GM12878 (cell line): ENCODE data around the gene WIPF1. TPM values are rescaled to one million over a fixed set of nuclear protein-coding genes. Genes with fewer than 3 reads are reported as not detected.

Experiments used
- BCL3 ChIP-seq: IDR thresholded peaks from 2 replicates; pipeline ENCODE4 v1.6.1; 2011; ENCODE audit warnings: borderline replicate concordance, low read depth, mild to moderate bottlenecking, moderate library complexity, low read length; ENCODE audit not compliant: insufficient read depth, poor library complexity, severe bottlenecking
- BCLAF1 ChIP-seq: fragments of 450-650 bp; IDR thresholded peaks from 2 replicates; pipeline ENCODE4 v1.6.1; 2017; ENCODE audit warnings: antibody characterized with exemption, mild to moderate bottlenecking, moderate library complexity
- CHD2 ChIP-seq: IDR thresholded peaks from 2 replicates; pipeline ENCODE4 v1.6.1; 2011; ENCODE audit warnings: low read depth, low read length, improper control_type of control experiment, borderline replicate concordance
- CREM ChIP-seq: IDR thresholded peaks from 2 replicates; pipeline ENCODE4 v1.6.1; 2014; ENCODE audit warnings: antibody characterized with exemption, low read depth
- EP300 ChIP-seq, 2 experiments: fragments of 150-350 bp in 1 of 2; IDR thresholded peaks; 2 replicates each; pipeline ENCODE4 v1.6.1; 2011 to 2012; ENCODE audit warnings: low read depth in 2 of 2, low read length in 2 of 2, borderline replicate concordance in 1 of 2, improper control_type of control experiment in 1 of 2, inconsistent platforms in 1 of 2; ENCODE audit not compliant: control insufficient read depth in 1 of 2
- IKZF2 ChIP-seq, 2 experiments: fragments of 450-650 bp; IDR thresholded peaks; 2 replicates each; pipeline ENCODE4 v1.6.1; 2017; ENCODE audit warnings: mild to moderate bottlenecking in 2 of 2, moderate library complexity in 2 of 2
- IRF4 ChIP-seq: IDR thresholded peaks from 2 replicates; pipeline ENCODE4 v1.6.1; 2011; ENCODE audit warnings: low read depth, low read length
- KDM1A ChIP-seq: fragments of 200-600 bp; sonication (generic); IDR thresholded peaks from 2 replicates; pipeline ENCODE4 v1.6.1; 2016; ENCODE audit warnings: borderline replicate concordance
- LARP7 ChIP-seq: fragments of 450-650 bp; IDR thresholded peaks from 2 replicates; pipeline ENCODE4 v1.6.1; 2017; ENCODE audit warnings: mild to moderate bottlenecking
- NFIC ChIP-seq: IDR thresholded peaks from 2 replicates; pipeline ENCODE4 v1.6.1; 2012; ENCODE audit warnings: low read depth, mild to moderate bottlenecking, inconsistent platforms, low read length, moderate library complexity
- NKRF ChIP-seq: fragments of 450-650 bp; conservative IDR thresholded peaks from 2 replicates; pipeline ENCODE4 v1.6.1; 2017; ENCODE audit warnings: mild to moderate bottlenecking, moderate library complexity
- PBX3 ChIP-seq: IDR thresholded peaks from 2 replicates; pipeline ENCODE4 v1.6.1; 2011; ENCODE audit warnings: mild to moderate bottlenecking, low read depth, low read length, moderate library complexity; ENCODE audit not compliant: insufficient replicate concordance
- POLR2AphosphoS2 ChIP-seq: IDR thresholded peaks from 2 replicates; pipeline ENCODE4 v1.6.1; 2011; ENCODE audit warnings: low read depth, mild to moderate bottlenecking, low read length, improper control_type of control experiment, moderate library complexity
- POLR2AphosphoS5 ChIP-seq: IDR thresholded peaks from 2 replicates; pipeline ENCODE4 v1.6.1; 2011; ENCODE audit warnings: mild to moderate bottlenecking, low read length, inconsistent platforms
- RB1 ChIP-seq: fragments of 450-650 bp; formaldehyde crosslinking; IDR thresholded peaks from 2 replicates; pipeline ENCODE4 v1.6.1; 2017; ENCODE audit warnings: mild to moderate bottlenecking, borderline replicate concordance
- RUNX3 ChIP-seq: IDR thresholded peaks from 2 replicates; pipeline ENCODE4 v1.6.1; 2012; ENCODE audit warnings: low read length, inconsistent platforms
- SMAD5 ChIP-seq: IDR thresholded peaks from 2 replicates; pipeline ENCODE4 v1.6.1; 2016; ENCODE audit warnings: antibody characterized with exemption, low read depth
- SREBF2 ChIP-seq: IDR thresholded peaks from 2 replicates; pipeline ENCODE4 v1.6.1; 2012; ENCODE audit warnings: mild to moderate bottlenecking, low read length
- TBL1XR1 ChIP-seq: IDR thresholded peaks from 2 replicates; pipeline ENCODE4 v1.6.1; 2012; ENCODE audit warnings: low read depth, low read length, improper control_type of control experiment
- TCF3 ChIP-seq: IDR thresholded peaks from 2 replicates; pipeline ENCODE4 v1.6.1; 2012; ENCODE audit warnings: low read depth, mild to moderate bottlenecking, low read length, borderline replicate concordance; ENCODE audit not compliant: insufficient read depth
- polyA plus RNA-seq, 11 experiments: library from polyadenylated mRNA; depleted of rRNA in 4 of 11; unstranded in 6 of 11; stranded (reverse) in 5 of 11; fragments of >200 nt; fragmentation: Nextera tagmentation in 4 of 11; fragmentation: Illumina TruSeq in 1 of 11; extraction: Ambion mirVana in 4 of 11; extraction: Trizol in 1 of 11; gene quantifications; 1 replicate in 1 of 11; 2 replicates in 10 of 11; pipeline versions ENCODE4 v1.2.1 to v1.2.3, GENCODE V29; 2011 to 2016; ENCODE audit warnings: inconsistent platforms in 2 of 11, missing spikeins in 2 of 11, low read depth in 1 of 11
- total RNA-seq, 4 experiments: library from RNA; depleted of rRNA in 3 of 4; stranded (reverse); fragments of >200 nt in 3 of 4; fragmentation: Illumina TruSeq in 1 of 4; extraction: Trizol in 1 of 4; gene quantifications; 2 replicates each; pipeline versions ENCODE4 v1.2.1 to v1.2.3, GENCODE V29; 2013 to 2021

WIPF1 gene
- total and polyA plus RNA-seq, 10 of the 15 experiments (the other 5 are each of a cell fraction or from before 2014, with no cell fraction given): 23.1 to 188 (median 68.9) TPM

- TF ChIP-seq IRF4 (0 out of 2 replicates have a peak, but pooled peaks have one; percentile 32), KDM1A (no peak), TBL1XR1 (peak; percentile 68; the same call in 1 of the 2 replicates), RB1 (no peak), RUNX3 (peak; percentile 99), IKZF2 (IDR thresholded peaks at IDR 0.05) (peak in 1 of 2 experiments; percentile 68; a peak in 3 of 4 replicates), NFIC (peak; percentile 55), BCLAF1 (no peak), CHD2 (peak; percentile 30; the same call in 1 of the 2 replicates), CREM (peak; percentile 76; the same call in 1 of the 2 replicates), LARP7 (0 out of 2 replicates have a peak, but pooled peaks have one; percentile 29), NKRF (0 out of 2 replicates have a peak, but pooled peaks have one; percentile 29), SMAD5 (0 out of 2 replicates have a peak, but pooled peaks have one; percentile 33), TCF3 (no peak), BCL3 (peak; percentile 49), EP300 (IDR thresholded peaks at IDR 0.05; ENCODE audit: borderline replicate concordance in 1 of 2, control insufficient read depth in 1 of 2, low read depth in 2 of 2, low read length in 2 of 2) (peak; percentile 57 to 73; a peak in 3 of 4 replicates), POLR2AphosphoS2 (peak; percentile 49), SREBF2 (no peak), POLR2AphosphoS5 (peak; percentile 97), PBX3 (peak; percentile 32)
Observed at GRCh38 chr2:174597345-174598047, at the start of gene WIPF1 (continued).
